ENCODE measurements around the gene MLLT1.

- no peak for TF ChIP-seq POLR2A (IDR thresholded peaks at IDR 0.05)
- TF ChIP-seq CTCF (IDR thresholded peaks at IDR 0.05) = no peak
- no peak for TF ChIP-seq POLR2AphosphoS5 (IDR thresholded peaks at IDR 0.05; ENCODE audit: insufficient read depth in 1 of 2, low read depth in 1 of 2)
These were observed 39.6 kb upstream of the MLLT1 start for GRCh38 chr19:6319376-6319775.

Measured in vagina (tissue), 2 donors.